ENCODE results near the gene PGLYRP1. TPM values are rescaled to one million over a fixed set of nuclear protein-coding genes. Genes with fewer than 3 reads are reported as not detected.
A peak's percentile ranks its signal among the peaks of the same experiment; 100 is the strongest.

The PGLYRP1 gene
- total RNA-seq, 1 experiment from 2014 or later, result not detected

- Histone ChIP-seq H3K79me2 (ENCODE audit: insufficient read depth, low read length) (no peaks in the 10 kb centered on the region), H3K9me3 (ENCODE audit: control insufficient read depth, low read depth, low read length) (no peaks in the 10 kb centered on the region), H2BK120ac (ENCODE audit: low read depth, low read length, poor library complexity, severe bottlenecking) (no peak overlapping the region), H3K23me2 (ENCODE audit: insufficient read length, low read depth, low read length, poor library complexity, severe bottlenecking) (peaks cover 17% of the 10 kb centered on the region), H3K23ac (ENCODE audit: insufficient read length, low read depth, low read length) (no peak overlapping the region), H2AFZ (ENCODE audit: low read length) (no peak overlapping the region), H3K18ac (ENCODE audit: insufficient read length, low read depth, low read length) (no peak overlapping the region), H2AK5ac (ENCODE audit: insufficient read length, low read length) (no peak overlapping the region), H2BK12ac (ENCODE audit: insufficient read length, low read depth, low read length) (no peak overlapping the region), H3K27me3 (ENCODE audit: insufficient read depth, low read length) (peaks cover 7% of the 10 kb centered on the region; the same call in 1 of the 2 replicates), H2BK20ac (ENCODE audit: low read depth, low read length, poor library complexity, severe bottlenecking) (no peak overlapping the region), H4K91ac (ENCODE audit: insufficient read length, low read depth, low read length) (no peak overlapping the region), H3K27ac (ENCODE audit: insufficient read length, low read depth, low read length) (no peak overlapping the region), H4K20me1 (ENCODE audit: control insufficient read depth, insufficient read depth, insufficient read length) (no peaks in the 10 kb centered on the region), H3T11ph (ENCODE audit: low read length) (no peak overlapping the region), H3K14ac (ENCODE audit: insufficient read depth, low read length) (no peak overlapping the region), H3K4me2 (ENCODE audit: insufficient read depth, insufficient read length, low read length) (no peak overlapping the region), H3K4me1 (ENCODE audit: insufficient read depth, low read length) (no peaks in the 10 kb centered on the region), H3K79me1 (ENCODE audit: insufficient read depth, low read depth, low read length, poor library complexity, severe bottlenecking) (no peaks in the 10 kb centered on the region), H4K5ac (ENCODE audit: insufficient read length, low read depth, low read length) (no peak overlapping the region), H3K56ac (ENCODE audit: insufficient read length, low read depth, low read length) (no peak overlapping the region), H3K9ac (ENCODE audit: extremely low read depth, insufficient read length, low read length) (no peak overlapping the region), H3K4ac (ENCODE audit: low read depth, low read length) (no peak overlapping the region), H4K8ac (replicated peaks; ENCODE audit: insufficient read length, low read depth, low read length) (no peak overlapping the region), H2BK5ac (ENCODE audit: insufficient read length, low read length) (no peak overlapping the region), H2BK15ac (ENCODE audit: low read depth, low read length) (no peak overlapping the region)
- WGBS (ENCODE audit: extremely low coverage, insufficient read length, low lambda C conversion rate), result no CpG with 5 or more reads among the region's 7 CpGs
- Mint-ChIP-seq H3K27ac (no peak overlapping the region), H3K9me3 (no peaks in the 10 kb centered on the region; a peak in 1 of 5 replicates), H3K27me3 (ENCODE audit: low read depth) (peaks cover 25% of the 10 kb centered on the region), H3K4me3 (peak overlapping the region in 1 of 2 experiments; percentile 56; a peak in 2 of 5 replicates), H3K36me3 (ENCODE audit: insufficient read depth in 1 of 3, low read depth in 3 of 3) (peaks cover 0 to 7% (median 2%) of the 10 kb centered on the region in 3 experiments; a peak in 4 of 7 replicates), H3K4me1 (peaks cover 22 to 32% of the 10 kb centered on the region in 2 experiments)
- TF ChIP-seq CTCF (conservative IDR thresholded peaks at IDR 0.05), result 0 out of 3 replicates have a peak, but pooled peaks have one; percentile 1
- no peak for DNase-seq
Observed at GRCh38 chr19:46017095-46017429, 5.8 kb downstream of the PGLYRP1 start.
